NCI-H1694 treated with DMSO at 0.1 percent for 48 hours (cell line): ENCODE results near the gene TTLL5.

ENCODE experiments used
- DNase-seq: peaks from one replicate; lab custom pipeline; 2025; lab: John Stamatoyannopoulos, UW

The TTLL5 gene

DNA sequence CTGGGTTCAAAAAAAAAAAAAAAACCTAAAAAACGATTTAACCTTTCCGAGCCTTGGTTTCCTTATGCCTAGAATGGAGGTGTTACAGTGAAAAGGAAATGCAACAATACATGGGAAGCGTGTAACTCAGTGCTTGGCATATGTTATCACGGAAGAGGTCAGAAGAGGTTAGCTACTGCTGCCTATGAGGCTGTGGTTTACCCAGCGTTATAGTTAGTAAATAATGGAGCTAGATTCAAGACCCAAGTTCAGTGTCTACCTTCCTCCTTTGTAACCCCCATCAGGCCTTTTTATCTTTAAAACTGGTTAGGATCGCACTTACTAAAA is 325.4 kb downstream of the TTLL5 start:
- DNase-seq, result no peak

DNA sequence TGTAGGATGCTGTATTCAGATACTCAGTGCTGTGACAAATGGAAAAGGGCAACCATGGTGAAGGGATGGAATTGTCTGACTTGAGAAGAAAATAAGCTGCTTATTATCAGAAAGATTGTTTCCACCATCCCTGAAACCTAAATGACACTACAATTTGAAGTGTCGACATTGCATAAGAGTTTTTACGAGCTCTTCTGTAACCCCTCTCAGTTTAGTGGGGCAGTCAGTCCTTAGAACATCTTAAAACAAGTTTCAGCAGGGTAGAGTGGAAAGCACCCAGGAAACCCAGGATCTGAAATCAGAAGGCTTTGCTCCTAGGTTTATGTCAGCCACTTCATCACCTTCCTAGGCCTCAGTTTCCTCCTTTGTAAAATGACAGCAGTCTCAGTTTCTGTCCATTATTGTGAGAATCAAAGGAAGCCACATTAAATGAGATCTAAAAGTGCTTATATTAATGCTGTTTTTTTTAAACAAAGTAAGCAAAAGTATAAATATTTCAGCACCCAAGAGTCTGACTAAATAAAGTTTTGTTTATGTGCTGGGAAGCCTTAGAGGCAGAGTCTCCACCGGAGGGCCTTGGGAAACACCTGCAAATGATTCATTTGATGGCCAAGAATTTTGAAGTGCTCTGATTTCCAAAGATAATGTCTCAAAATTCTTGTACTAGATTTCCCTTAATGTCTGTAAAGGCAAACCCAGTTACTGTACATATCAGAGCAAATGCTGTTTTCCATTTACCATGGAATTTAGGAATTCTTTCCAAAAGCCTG is 326.3 kb downstream of the TTLL5 start:
- DNase-seq, result no peak

DNA sequence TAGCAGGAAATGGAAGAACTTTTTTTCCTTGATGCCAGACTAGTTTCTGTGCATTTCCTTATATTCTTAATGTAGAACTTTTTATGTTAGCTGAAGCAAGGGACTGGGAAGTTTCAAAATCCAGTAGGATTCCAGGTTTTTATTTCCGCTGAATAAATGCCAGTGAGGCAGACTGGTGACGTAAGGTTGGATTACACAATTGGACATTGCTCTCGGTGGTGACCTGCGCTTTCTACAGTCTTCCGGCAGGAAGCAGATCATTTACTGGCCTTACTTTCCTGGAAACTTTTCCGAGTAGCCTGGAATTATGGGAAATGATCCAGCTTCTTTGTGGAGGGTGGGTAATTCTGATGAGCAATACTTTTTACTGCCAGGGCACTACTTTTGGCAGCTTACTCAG is 328.1 kb downstream of the TTLL5 start:
- DNase-seq, result no peak

DNA sequence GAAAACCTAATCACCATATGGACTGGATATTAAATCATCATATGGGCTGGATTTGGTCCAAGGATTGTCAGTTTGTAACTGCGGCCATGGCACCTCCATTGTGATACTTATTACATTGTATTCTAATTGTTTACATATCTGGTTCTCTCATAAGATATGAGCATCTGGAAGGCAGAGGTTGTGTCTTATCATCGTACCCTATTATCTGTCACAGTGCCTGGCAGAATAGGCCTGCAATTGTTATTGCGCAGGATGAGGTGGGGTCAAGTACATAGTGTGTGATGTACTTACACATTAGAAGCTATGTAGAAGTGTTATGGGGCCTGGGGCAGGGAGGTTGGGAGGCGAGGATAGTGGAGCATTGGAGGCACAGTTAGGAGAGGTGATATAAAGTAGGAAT is 329.3 kb downstream of the TTLL5 start:
- DNase-seq, result no peak

DNA sequence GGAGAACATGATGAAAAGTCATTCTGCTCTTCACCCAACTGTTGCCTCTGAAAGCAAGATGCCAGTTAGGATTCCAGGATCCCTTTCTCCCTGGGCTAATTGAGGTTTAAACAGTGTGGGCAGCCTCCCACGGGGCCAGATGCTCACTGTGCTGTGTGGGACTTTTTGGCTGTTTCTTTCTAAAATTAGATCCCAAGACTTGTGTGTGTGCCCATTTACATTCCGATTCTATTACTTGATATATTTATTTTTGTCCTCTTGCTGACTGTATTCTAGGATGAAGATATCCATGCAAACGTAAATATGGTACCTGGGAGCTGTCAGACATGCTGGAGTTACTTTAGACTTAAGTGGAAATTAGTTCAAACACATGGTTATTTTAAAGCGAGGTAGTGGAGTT is 330.7 kb downstream of the TTLL5 start:
- DNase-seq, result no peak

DNA sequence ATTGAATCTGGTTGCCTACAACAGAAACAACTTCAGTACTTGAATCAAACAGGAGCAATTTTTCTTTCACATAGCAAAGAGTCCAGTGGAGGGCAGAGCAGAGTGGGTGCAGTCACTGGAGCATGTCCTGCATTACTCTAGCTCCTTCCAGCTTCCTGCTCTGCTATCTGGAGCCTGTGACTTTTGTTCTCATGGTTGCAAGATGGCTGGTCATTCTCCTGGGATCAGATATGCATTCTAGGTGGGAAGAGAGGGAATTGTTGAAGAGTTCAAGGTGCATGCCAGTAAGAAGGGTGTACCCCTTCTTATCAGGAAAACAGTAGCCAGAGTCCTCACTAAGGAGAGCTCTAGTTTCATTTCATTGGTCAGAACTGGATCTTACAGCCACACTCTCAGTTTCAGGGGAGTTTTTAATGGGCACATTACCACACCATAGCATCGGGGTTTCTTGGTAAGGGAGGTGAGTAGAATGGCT is 332.6 kb downstream of the TTLL5 start:
- DNase-seq, result no peak

DNA sequence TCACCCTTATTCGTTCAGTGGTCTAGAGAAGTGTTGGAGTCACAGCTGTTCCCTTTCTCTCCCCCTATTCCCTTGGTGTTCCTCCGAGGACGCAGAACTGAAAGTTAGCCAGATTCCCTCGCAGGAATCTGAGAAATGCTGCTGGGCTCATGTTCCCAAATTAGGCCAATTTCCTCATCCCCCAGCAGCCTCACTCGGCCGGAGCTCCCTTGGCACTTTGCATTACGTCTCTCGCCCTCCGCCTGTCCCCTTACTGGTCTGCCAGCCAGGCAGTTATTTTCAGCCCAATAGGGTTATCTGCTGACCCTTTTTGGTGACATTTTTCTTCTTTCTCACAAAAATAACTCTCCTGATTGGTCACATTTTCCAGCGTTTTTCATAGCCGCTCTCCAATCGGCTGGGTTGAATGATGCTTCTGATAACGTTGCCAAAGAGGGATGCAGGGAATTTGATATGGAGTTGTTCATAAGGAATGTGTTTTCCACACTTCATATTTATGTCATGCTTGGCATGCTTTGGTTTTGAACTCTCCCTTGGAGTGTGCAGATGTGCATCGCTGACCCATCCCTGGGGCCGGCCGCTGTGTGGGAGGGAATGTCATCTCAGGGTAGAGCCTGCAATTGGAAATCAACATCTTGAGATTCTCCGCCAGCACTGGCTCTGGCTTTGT is 334.5 kb downstream of the TTLL5 start:
- DNase-seq, result no peak

DNA sequence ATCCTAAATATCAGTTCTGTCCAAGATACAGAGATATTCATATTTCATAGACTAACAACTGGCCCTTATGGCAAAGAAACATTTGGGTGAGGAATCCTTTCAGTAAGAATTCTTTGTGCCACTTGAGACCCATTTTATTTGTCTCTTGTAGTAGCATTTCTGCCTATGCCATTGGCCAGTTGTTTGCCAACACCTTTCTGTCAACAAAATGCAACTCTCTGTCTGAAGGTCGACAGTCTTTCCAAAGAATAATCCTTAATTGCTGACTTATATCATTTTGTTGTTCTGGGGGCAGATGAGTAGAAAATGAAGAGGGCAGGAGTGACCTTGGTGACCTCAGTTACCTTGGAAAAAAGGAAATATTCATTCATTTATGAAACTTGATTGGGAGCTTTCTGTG is 335.4 kb downstream of the TTLL5 start:
- DNase-seq, result no peak

DNA sequence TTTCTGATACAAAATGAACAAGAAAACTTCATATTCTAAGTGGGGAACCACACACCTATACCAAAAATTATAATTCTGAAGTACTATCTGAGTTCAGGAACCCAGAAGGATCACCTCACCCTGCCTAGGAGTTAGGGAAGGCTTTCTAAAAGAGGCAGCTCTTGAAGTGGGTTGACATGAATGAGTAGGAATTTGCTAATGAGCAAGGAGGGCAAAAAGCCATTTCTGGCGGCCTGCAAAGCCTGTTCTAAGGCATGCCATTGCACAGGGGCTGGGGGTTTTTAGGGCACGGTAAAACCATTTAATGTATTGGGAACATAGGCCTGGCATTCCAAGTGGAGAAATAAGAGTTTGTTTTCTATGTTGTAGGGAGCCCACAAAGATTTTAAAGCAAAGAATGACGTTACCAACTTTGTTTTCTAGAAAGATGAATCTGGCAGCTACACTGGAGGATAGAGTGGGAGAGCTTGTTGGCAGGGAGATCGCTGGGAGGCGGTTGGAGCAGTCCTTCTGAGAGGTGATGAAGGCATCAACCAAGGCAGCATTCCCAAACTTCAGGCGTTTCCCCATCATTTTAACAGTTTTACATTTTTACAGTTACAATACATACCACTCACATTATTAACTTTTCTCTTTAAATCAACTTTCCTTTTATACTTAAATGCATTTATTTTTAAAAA is 338.6 kb downstream of the TTLL5 start:
- no peak for DNase-seq

DNA sequence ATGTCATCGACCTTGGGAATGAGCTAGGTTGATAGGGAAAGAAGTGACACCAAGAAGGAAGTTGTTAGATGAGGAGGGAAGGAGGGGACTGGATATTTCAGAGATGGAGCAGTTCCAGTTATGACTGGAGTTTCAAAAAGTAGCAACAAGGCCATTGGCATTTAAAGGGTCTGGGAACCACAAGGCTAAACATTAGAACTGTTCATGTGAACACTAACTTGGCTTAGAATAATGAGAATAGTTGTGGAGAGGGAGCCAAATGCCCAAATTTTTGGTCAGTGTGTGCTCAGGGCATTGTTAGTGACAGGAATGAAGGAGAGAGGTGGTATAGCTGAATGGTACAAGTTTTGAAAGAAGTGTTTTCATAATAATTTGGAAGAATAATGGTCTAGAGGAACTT is 341.3 kb downstream of the TTLL5 start:
- no peak for DNase-seq
